ENCODE results near the gene PHACTR2.

GRCh38 chr6:143746202-143747119, 68.7 kb downstream of the PHACTR2 start:
- no peak for TF ChIP-seq CTCF (IDR thresholded peaks at IDR 0.05)
- TF ChIP-seq EP300 (IDR thresholded peaks at IDR 0.05), result no peak

Measured in gastroesophageal sphincter (tissue), 3 donors.